Karpas-422 (cell line): ENCODE measurements around the gene PSMB11. TPM values are rescaled to one million over a fixed set of nuclear protein-coding genes. Genes with fewer than 3 reads are reported as not detected.

Experiments
- DNase-seq: peaks from one replicate; pipeline ENCODE4 v3.0.0-alpha.2; 2015
- H2AFZ ChIP-seq: fragments of 200-600 bp; sonication (generic); 2 replicates; pipeline ENCODE4 v1.6.1; 2014; ENCODE audit warnings: antibody characterized with exemption, low read length, mixed read lengths
- H3K27ac ChIP-seq: fragments of 200-600 bp; sonication (generic); 2 replicates; pipeline ENCODE4 v1.5.1; 2014; ENCODE audit warnings: mild to moderate bottlenecking, low read length, moderate library complexity
- H3K27me3 ChIP-seq: fragments of 200-600 bp; sonication (generic); 2 replicates; pipeline ENCODE4 v1.6.1; 2014; ENCODE audit warnings: low read length, mixed read lengths
- H3K36me3 ChIP-seq: fragments of 200-600 bp; sonication (generic); 2 replicates; pipeline ENCODE4 v1.6.1; 2014; ENCODE audit warnings: low read length, mixed read lengths; ENCODE audit not compliant: insufficient read depth
- H3K4me1 ChIP-seq: fragments of 200-600 bp; sonication (generic); 2 replicates; pipeline ENCODE4 v1.6.1; 2014; ENCODE audit warnings: mild to moderate bottlenecking, low read length, mixed read lengths
- H3K4me2 ChIP-seq: fragments of 200-600 bp; sonication (generic); 2 replicates; pipeline ENCODE4 v1.6.1; 2014; ENCODE audit warnings: low read length, low read depth, mild to moderate bottlenecking; ENCODE audit not compliant: poor library complexity, severe bottlenecking
- H3K4me3 ChIP-seq: fragments of 200-600 bp; sonication (generic); 2 replicates; pipeline ENCODE4 v1.5.1; 2014; ENCODE audit warnings: mild to moderate bottlenecking, antibody characterized with exemption, low read length, mixed read lengths
- H3K79me2 ChIP-seq: fragments of 200-600 bp; sonication (generic); 2 replicates; pipeline ENCODE4 v1.6.1; 2014; ENCODE audit warnings: mild to moderate bottlenecking, low read length, mixed read lengths
- H3K9ac ChIP-seq: fragments of 200-600 bp; sonication (generic); 2 replicates; pipeline ENCODE4 v1.6.0; 2014; ENCODE audit warnings: low read length
- H3K9me2 ChIP-seq: fragments of 200-600 bp; sonication (generic), shearing (Covaris generic); replicated peaks from 2 replicates; pipeline ENCODE4 v1.6.0; 2014; ENCODE audit warnings: mild to moderate bottlenecking, low read length, moderate library complexity; ENCODE audit not compliant: insufficient read depth
- H3K9me3 ChIP-seq: fragments of 300-700, 200-600 bp; sonication (generic); 2 replicates; pipeline ENCODE4 v1.6.1; 2014; ENCODE audit warnings: low read length, mixed read lengths
- H4K20me1 ChIP-seq: fragments of 200-600 bp; sonication (generic); 2 replicates; pipeline ENCODE4 v1.6.1; 2014; ENCODE audit warnings: mild to moderate bottlenecking, antibody characterized with exemption, low read length, low read depth; ENCODE audit not compliant: insufficient read depth
- total RNA-seq: library from RNA; depleted of rRNA; stranded (reverse); fragments of >200 nt; shearing (Covaris generic); gene quantifications from 2 replicates; pipeline ENCODE4 v1.2.3, GENCODE V29; 2014; ENCODE audit warnings: low replicate concordance

The PSMB11 gene
- total RNA-seq, 1 experiment from 2014 or later, result not detected

- Histone ChIP-seq H2AFZ (no peak overlapping the region), H3K4me1 (peaks cover 28% of the 10 kb centered on the region), H3K27ac (no peak overlapping the region), H3K79me2 (peaks cover 50% of the 10 kb centered on the region), H3K36me3 (peaks cover 55% of the 10 kb centered on the region), H3K4me2 (no peak overlapping the region), H3K9me3 (no peaks in the 10 kb centered on the region), H4K20me1 (peaks cover 17% of the 10 kb centered on the region), H3K9ac (no peak overlapping the region), H3K27me3 (no peaks in the 10 kb centered on the region), H3K9me2 (no peaks in the 10 kb centered on the region), H3K4me3 (no peak overlapping the region)
- DNase-seq, result no peak
Observed at GRCh38 chr14:23066855-23067744, 25.1 kb downstream of the PSMB11 start.

GRCh38 chr14:23067847-23068788 lies 26.1 kb downstream of the PSMB11 start:
- Histone ChIP-seq H2AFZ (no peak overlapping the region), H3K36me3 (peaks cover 45% of the 10 kb centered on the region), H4K20me1 (peaks cover 17% of the 10 kb centered on the region), H3K9me2 (no peaks in the 10 kb centered on the region), H3K4me2 (peak overlapping the region; percentile 43), H3K27ac (no peak overlapping the region), H3K9me3 (no peaks in the 10 kb centered on the region), H3K4me3 (no peak overlapping the region), H3K9ac (0 out of 2 replicates have a peak overlapping the region, but pooled peaks have one; percentile 10), H3K27me3 (no peaks in the 10 kb centered on the region), H3K79me2 (peaks cover 50% of the 10 kb centered on the region), H3K4me1 (peaks cover 31% of the 10 kb centered on the region)
- DNase-seq, result no peak

GRCh38 chr14:23068789-23069412 lies 26.9 kb downstream of the PSMB11 start:
- H3K9me2 ChIP-seq, result no peaks in the 10 kb centered on the region
- H3K79me2 ChIP-seq, result peaks cover 50% of the 10 kb centered on the region
- peak overlapping the region; percentile 43 for H3K4me2 ChIP-seq
- peak overlapping the region; percentile 41; the same call in 1 of the 2 replicates for H3K4me3 ChIP-seq
- H4K20me1 ChIP-seq, result peaks cover 17% of the 10 kb centered on the region
- H3K27ac ChIP-seq, result no peak overlapping the region
- peaks cover 37% of the 10 kb centered on the region for H3K36me3 ChIP-seq
- H2AFZ ChIP-seq, result no peak overlapping the region
- H3K27me3 ChIP-seq, result no peaks in the 10 kb centered on the region
- H3K9me3 ChIP-seq, result no peaks in the 10 kb centered on the region
- peak; percentile 95 for DNase-seq
- peak overlapping the region; percentile 53; the same call in 1 of the 2 replicates for H3K9ac ChIP-seq
- peaks cover 31% of the 10 kb centered on the region for H3K4me1 ChIP-seq

- Histone ChIP-seq H2AFZ (no peak overlapping the region), H3K27ac (no peak overlapping the region; the same call in 1 of the 2 replicates), H4K20me1 (peaks cover 17% of the 10 kb centered on the region), H3K4me2 (peak overlapping the region; percentile 43), H3K4me1 (peaks cover 31% of the 10 kb centered on the region), H3K4me3 (peak overlapping the region; percentile 41; the same call in 1 of the 2 replicates), H3K9me2 (no peaks in the 10 kb centered on the region), H3K9me3 (no peaks in the 10 kb centered on the region), H3K36me3 (peaks cover 34% of the 10 kb centered on the region), H3K79me2 (peaks cover 50% of the 10 kb centered on the region), H3K27me3 (no peaks in the 10 kb centered on the region), H3K9ac (peak overlapping the region; percentile 53)
- DNase-seq, result no peak
Observed at GRCh38 chr14:23069413-23069806, 27.4 kb downstream of the PSMB11 start.

GRCh38 chr14:23070262-23071129 lies 28.5 kb downstream of the PSMB11 start:
- Histone ChIP-seq H3K79me2 (peaks cover 53% of the 10 kb centered on the region), H3K9ac (peak overlapping the region; percentile 85), H3K4me3 (peak overlapping the region; percentile 86)

GRCh38 chr14:23071244-23071920 lies 29.4 kb downstream of the PSMB11 start:
- Histone ChIP-seq H3K36me3 (peaks cover 35% of the 10 kb centered on the region), H3K9ac (peak overlapping the region; percentile 85), H3K79me2 (peaks cover 50% of the 10 kb centered on the region)

More at GRCh38 chr14:23070262-23071129, 28.5 kb downstream of the PSMB11 start:
- H3K4me1 ChIP-seq, result peaks cover 31% of the 10 kb centered on the region
- peaks cover 17% of the 10 kb centered on the region for H4K20me1 ChIP-seq
- no peaks in the 10 kb centered on the region for H3K9me2 ChIP-seq
- peak overlapping the region; percentile 68 for H3K27ac ChIP-seq
- peak overlapping the region; percentile 99 for H3K4me2 ChIP-seq
- H3K36me3 ChIP-seq, result peaks cover 38% of the 10 kb centered on the region
- H2AFZ ChIP-seq, result no peak overlapping the region
- H3K9me3 ChIP-seq, result no peaks in the 10 kb centered on the region
- peak; percentile 71 for DNase-seq
- H3K27me3 ChIP-seq, result no peaks in the 10 kb centered on the region

More at GRCh38 chr14:23071244-23071920, 29.4 kb downstream of the PSMB11 start:
- Histone ChIP-seq H3K27ac (peak overlapping the region; percentile 68), H3K27me3 (no peaks in the 10 kb centered on the region), H4K20me1 (peaks cover 17% of the 10 kb centered on the region), H2AFZ (no peak overlapping the region), H3K9me3 (no peaks in the 10 kb centered on the region), H3K4me2 (peak overlapping the region; percentile 99), H3K9me2 (no peaks in the 10 kb centered on the region), H3K4me3 (peak overlapping the region; percentile 86), H3K4me1 (peaks cover 31% of the 10 kb centered on the region)
- DNase-seq, result peak; percentile 96
